ENCODE data around the gene FREM2.

The FREM2 gene

DNA sequence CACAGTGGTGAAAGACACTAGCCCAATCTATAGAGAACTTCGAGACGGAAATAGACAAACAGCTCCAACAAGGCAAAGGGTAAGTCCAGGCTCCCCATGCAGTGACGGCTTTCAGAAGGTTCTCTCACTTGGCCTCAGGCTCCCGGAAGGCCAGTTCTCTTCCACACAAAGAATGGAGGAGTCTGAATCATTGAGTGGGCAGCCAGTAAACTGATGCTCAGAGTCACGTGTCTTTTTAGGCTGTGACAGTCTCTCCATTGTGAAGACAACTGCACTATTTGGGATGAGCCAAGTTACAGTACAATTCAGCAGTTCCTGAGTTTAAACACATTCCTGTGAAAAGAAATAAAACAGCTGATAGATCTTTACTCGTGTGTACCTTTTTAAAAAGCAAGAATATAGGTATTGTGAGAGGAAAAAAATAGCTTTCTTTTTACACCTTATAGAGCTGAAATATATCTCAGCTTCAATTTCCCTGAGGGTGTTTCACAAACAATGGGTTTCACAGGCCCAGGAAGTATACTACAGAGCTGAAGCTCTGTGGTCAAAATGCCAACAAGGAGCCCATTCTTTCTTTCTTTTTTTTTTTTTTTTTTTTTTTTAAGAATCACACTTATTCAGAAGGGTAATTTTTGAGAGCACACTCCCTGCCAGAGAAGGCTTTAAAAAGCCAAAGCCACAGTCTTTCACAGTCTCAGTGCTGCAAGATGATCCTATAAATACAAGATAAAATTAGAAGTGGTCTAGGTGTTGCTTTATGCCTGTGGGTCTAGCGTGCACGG, 135.1 kb downstream of the FREM2 start:
- DNase-seq (ENCODE audit: low read depth, low spot score) = no peak

- DNase-seq (ENCODE audit: low read depth, low spot score) = no peak
Observed at GRCh38 chr13:38824342-38824741, 137.5 kb downstream of the FREM2 start.

DNA sequence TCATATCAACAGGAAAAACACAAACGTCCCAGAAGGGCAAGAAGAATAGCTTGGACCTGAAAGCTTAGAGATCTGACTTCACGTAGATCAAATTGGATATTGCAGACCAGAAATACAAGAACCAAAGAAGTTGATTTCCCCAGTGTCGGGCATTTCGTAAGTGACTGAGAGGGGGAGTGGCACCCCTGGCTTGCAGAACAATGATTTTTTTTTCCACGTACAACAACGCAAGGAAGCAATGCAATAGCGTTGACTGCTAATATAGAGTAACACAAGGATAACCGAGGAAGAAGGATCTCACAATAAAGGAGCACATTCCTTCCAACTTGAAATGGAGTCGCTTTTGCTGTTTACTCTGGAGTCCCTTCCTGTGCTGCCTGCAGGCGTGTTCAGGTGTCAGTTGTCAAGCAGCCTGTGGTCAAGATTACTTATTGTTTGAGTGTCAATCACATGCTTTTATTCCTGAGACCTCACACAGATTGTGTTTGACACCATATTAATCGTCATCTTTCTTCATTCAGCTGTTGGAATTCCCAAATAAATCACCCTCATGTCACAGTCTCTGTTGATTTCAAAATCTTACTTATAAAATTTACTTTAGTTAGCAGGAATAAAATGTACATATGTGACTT, 139.4 kb downstream of the FREM2 start:
- no peak for DNase-seq (ENCODE audit: low read depth, low spot score)

- no peak for DNase-seq (ENCODE audit: low read depth, low spot score)
Observed at GRCh38 chr13:38830442-38831045, 143.7 kb downstream of the FREM2 start.

DNA sequence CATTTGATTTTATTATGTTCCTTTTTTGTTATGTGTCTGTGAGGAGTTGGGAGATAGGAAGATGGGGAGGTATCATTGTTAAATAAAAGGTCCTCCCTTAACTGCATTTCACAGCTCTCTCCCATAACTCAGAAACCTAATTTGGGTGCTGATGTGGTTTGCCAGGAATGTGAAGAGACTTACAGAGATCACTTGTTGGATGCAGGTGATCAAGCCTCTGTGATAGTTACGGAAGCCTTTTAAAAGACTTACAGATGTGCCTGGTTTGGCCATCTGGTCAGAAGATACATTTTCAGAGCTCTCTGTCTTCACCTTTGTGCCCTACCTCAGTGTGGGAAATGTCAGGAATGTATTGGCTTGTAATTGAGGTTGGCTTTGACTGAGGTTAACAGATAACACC, 157.7 kb downstream of the FREM2 start:
- no peak for DNase-seq (ENCODE audit: low read depth, low spot score)

DNA sequence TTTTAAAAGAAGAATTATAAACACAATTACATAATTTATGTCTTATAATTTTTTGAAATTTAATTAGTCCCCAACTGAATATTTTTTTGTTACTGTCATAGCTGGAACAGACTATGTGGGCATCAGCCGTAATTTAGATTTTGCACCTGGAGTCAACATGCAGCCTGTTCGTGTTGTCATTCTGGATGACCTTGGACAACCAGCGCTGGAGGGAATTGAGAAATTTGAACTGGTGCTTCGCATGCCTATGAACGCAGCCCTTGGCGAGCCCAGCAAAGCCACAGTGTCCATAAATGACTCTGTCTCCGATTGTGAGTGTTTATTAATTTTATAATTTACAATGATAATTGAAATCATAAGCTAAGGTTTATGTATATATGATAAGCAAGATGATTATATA, 161.5 kb downstream of the FREM2 start:
- DNase-seq (ENCODE audit: low read depth, low spot score) = no peak

- DNase-seq (ENCODE audit: low read depth, low spot score) = no peak
Observed at GRCh38 chr13:38849315-38849714, 162.4 kb downstream of the FREM2 start.

- no peak for DNase-seq (ENCODE audit: low read depth, low spot score)
Observed at GRCh38 chr13:38850868-38851626, 164.2 kb downstream of the FREM2 start.

GRCh38 chr13:38854226-38854625, 167.3 kb downstream of the FREM2 start:
- DNase-seq (ENCODE audit: low read depth, low spot score) = no peak

DNA sequence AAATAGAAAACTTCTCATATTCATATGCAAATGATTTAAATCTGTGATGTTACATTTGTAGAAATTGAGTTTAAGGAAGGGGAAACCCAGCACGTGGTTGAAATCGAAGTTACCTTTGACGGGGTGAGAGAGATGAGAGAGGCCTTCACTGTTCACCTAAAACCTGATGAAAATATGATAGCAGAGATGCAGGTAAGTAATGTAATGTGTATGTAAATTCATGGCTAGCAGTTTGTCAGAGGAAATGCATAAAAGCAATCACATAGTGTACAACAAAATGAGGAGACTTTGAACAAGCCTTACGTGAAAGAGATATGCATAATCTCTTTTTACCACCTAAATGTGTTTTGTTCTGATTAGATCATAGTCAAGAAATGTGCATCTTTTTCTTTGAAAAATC, 169.2 kb downstream of the FREM2 start:
- DNase-seq (ENCODE audit: low read depth, low spot score) = no peak

DNA sequence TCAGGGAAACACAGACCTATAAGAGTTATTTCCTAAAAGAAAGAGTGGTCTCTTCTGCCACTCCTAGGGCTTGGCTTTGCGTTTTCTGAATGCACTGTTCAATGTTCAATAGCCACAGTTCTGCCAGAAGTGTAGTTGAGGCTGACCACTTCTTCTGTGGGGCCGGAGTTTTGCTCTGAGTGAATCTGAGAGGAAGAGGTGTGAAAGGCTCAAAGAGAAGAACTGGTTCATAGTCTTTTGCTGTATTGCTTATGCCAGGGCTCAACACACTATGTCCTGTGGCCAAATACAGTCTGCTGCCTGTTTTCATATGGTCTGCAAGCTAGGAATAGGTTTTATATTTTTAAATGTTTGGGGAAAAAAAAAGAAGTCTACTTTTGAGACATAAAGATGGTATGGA, 175.6 kb downstream of the FREM2 start:
- DNase-seq (ENCODE audit: low read depth, low spot score) = no peak

DNA sequence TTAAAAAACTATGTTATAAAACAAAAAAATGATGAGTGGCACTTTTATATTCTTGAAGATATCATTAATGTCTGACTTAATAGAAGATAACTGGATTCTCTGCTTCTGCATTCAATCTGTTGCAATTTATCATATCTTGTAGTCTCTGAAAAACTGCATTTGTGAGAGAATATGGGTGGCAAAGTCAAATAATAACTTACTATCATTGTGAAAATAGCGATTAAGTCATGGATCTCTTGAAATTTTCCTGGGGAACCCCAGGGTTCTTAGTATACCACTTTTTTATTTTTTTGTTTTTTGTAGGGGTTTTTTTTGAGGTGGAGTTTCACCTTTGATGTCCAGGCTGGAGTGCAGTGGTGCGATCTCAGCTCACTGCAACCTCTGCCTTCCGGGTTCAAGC, 176.7 kb downstream of the FREM2 start:
- DNase-seq (ENCODE audit: low read depth, low spot score) = no peak

DNA sequence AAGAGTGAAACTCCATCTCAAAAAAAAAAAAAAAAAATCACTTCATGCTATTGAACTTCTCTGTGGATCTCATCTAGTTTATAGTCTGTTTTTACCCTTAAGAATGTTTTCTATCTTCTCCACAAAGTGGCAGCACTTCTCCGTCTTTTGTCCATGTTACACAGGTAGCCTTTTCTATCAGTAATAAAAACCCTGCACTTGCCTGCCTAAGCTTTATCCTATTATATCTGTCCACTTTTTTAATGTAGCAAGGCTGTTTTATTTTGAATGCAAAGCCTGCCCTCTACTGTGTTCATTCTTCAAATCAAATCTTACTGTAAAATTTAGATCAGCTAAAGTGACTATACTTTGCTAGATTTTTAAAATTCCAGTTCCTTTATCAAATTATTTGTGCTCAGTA, 179.8 kb downstream of the FREM2 start:
- DNase-seq (ENCODE audit: low read depth, low spot score) = no peak

DNA sequence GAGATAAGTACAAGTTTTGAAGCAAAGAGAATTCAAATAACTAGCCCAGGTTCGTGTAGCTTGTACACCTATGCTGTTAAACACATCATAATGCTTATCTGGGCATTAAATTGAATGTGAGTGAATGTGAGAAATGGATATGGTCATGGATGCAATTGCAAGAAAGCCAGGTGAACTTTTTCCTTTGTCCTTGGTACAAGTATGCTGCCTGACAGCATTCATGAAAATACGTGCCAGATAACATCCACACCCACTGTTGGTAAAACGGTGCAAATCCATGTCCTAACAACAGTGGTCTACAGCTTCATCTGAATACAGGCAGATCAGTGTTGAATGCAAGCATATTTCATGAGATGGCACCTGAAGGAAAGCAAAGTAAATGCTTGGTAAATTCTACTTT, 181.5 kb downstream of the FREM2 start:
- no peak for DNase-seq (ENCODE audit: low read depth, low spot score)

DNA sequence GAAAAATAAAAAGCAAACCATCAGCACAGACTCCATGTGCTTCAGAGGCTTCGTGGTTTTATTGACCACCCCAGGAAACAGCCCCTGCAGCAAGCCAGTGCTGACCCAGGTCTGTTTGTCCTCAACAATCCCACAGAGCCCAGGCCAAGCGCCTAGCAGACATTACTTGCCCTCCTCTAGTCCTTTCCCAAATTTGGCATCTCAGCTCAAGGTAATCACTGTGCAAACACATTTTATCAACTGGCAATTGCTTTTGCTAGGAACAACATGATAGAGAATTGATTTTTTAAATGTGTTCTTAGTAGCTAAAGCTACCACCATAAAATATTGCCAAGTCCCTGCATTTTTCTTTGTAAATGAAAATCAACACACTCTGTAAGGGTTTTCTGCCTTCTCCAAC, 182.0 kb downstream of the FREM2 start:
- DNase-seq (ENCODE audit: low read depth, low spot score) = no peak

GRCh38 chr13:38871275-38871674, 184.4 kb downstream of the FREM2 start:
- no peak for DNase-seq (ENCODE audit: low read depth, low spot score)

- DNase-seq (ENCODE audit: low read depth, low spot score) = no peak
Observed at GRCh38 chr13:38872693-38873092, 185.8 kb downstream of the FREM2 start.

- DNase-seq (ENCODE audit: low read depth, low spot score) = no peak
Observed at GRCh38 chr13:38875186-38875875, 188.5 kb downstream of the FREM2 start.

- DNase-seq (ENCODE audit: low read depth, low spot score) = peak; percentile 23
Observed at GRCh38 chr13:38879278-38879677, 192.4 kb downstream of the FREM2 start.

GRCh38 chr13:38879786-38880185, 192.9 kb downstream of the FREM2 start:
- DNase-seq (ENCODE audit: low read depth, low spot score) = no peak

GRCh38 chr13:38880397-38880796, 193.5 kb downstream of the FREM2 start:
- DNase-seq (ENCODE audit: low read depth, low spot score) = no peak

- DNase-seq (ENCODE audit: low read depth, low spot score) = no peak
Observed at GRCh38 chr13:38883783-38884182, 196.9 kb downstream of the FREM2 start.

All from smooth muscle cell of the brain vasculature (primary cell).